Osteocyte (in vitro differentiated cells): ENCODE data around the gene XPO4. TPM values are rescaled to one million over a fixed set of nuclear protein-coding genes. Genes with fewer than 3 reads are reported as not detected.

Source experiments
- DNase-seq: peaks from one replicate; pipeline ENCODE4 v3.0.0; 2021; ENCODE audit warnings: mixed read lengths; ENCODE audit not compliant: unreplicated experiment; ENCODE audit errors: extremely low spot score
- H3K27ac Mint-ChIP-seq: one replicate; pipeline ENCODE4 v1.8.0; 2021; ENCODE audit warnings: mild to moderate bottlenecking, mixed read lengths; ENCODE audit not compliant: unreplicated experiment
- H3K27me3 Mint-ChIP-seq: one replicate; pipeline ENCODE4 v1.8.0; 2021; ENCODE audit warnings: mixed read lengths; ENCODE audit not compliant: unreplicated experiment
- H3K36me3 Mint-ChIP-seq: one replicate; pipeline ENCODE4 v1.8.0; 2021; ENCODE audit warnings: mixed read lengths; ENCODE audit not compliant: unreplicated experiment
- H3K4me1 Mint-ChIP-seq: one replicate; pipeline ENCODE4 v1.8.0; 2021; ENCODE audit warnings: mixed read lengths; ENCODE audit not compliant: unreplicated experiment
- H3K4me3 Mint-ChIP-seq: one replicate; pipeline ENCODE4 v1.8.0; 2021; ENCODE audit warnings: mild to moderate bottlenecking, moderate library complexity, mixed read lengths; ENCODE audit not compliant: unreplicated experiment
- H3K9me3 Mint-ChIP-seq: one replicate; pipeline ENCODE4 v1.8.0; 2021; ENCODE audit warnings: mixed read lengths; ENCODE audit not compliant: unreplicated experiment
- total RNA-seq: library from RNA; stranded (reverse); gene quantifications from 2 replicates; pipeline ENCODE4 v1.2.1, GENCODE V29; 2021
- TF ChIP-seq, protein P1 (sequence below): fragments of 200-600 bp; sonication (generic); IDR thresholded peaks from 2 replicates; pipeline ENCODE4 v1.5.0; 2021; ENCODE audit warnings: antibody characterized with exemption, mild to moderate bottlenecking, moderate library complexity

Gene XPO4
- total RNA-seq, 1 donor from 2014 or later: 13.9 TPM

DNA sequence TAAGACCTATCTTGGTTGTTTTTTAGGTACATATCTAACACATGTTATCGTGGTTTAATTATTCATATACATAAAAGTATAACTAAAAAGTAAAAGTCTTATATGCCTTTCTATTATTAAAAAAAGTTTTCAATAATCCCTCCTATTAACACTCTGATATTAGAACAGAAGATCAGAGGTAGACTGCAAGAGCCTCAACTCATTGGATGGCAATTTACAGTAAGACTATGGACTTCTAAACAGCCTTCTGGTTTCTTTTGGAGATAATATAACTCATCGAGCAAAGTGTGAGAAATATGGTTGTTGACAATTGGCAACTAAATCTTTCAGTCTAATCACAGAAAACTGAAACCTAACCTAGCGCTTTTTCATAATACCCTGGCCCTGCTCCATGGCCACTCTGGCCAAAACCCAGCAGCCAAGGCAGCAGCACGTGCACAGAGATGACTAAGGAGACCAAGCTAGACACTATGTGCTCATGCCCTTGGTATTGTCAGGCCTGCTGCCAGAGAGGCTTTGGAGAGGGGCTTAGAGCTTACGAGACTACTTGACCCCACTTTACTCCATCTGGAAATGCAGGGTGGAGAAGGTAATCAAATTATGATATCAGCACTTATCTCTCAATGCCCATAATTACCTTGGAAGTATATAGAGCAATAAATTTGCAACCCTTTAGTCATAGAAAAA is 88.2 kb downstream of the XPO4 start:
- Mint-ChIP-seq H3K9me3 (no peaks in the 10 kb centered on the region), H3K36me3 (peaks cover 12% of the 10 kb centered on the region), H3K4me1 (peaks cover 46% of the 10 kb centered on the region), H3K4me3 (no peak overlapping the region), H3K27ac (peak overlapping the region; percentile 95), H3K27me3 (no peaks in the 10 kb centered on the region)
- TF ChIP-seq, protein P1, sequence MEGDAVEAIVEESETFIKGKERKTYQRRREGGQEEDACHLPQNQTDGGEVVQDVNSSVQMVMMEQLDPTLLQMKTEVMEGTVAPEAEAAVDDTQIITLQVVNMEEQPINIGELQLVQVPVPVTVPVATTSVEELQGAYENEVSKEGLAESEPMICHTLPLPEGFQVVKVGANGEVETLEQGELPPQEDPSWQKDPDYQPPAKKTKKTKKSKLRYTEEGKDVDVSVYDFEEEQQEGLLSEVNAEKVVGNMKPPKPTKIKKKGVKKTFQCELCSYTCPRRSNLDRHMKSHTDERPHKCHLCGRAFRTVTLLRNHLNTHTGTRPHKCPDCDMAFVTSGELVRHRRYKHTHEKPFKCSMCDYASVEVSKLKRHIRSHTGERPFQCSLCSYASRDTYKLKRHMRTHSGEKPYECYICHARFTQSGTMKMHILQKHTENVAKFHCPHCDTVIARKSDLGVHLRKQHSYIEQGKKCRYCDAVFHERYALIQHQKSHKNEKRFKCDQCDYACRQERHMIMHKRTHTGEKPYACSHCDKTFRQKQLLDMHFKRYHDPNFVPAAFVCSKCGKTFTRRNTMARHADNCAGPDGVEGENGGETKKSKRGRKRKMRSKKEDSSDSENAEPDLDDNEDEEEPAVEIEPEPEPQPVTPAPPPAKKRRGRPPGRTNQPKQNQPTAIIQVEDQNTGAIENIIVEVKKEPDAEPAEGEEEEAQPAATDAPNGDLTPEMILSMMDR: no peak
- no peak for DNase-seq

DNA sequence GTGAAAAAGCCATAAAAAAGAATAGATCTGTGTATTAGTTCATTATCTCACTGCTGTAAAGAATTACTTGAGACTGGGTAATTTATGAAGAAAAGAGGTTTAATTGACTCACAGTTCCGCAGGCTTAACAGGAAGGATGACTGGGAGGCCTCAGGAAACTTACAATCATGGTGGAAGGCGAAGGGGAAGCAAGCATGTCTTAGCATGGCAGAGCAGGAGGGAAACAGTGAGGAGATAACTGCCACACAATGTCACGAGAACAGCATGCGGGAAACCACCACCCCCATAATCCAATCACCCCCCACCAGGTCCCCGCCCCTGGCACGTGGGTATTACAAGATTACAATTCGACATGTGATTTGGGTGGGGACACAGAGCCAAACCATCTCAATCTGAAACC is 89.7 kb downstream of the XPO4 start:
- Mint-ChIP-seq H3K9me3 (no peaks in the 10 kb centered on the region), H3K4me3 (no peak overlapping the region)

DNA sequence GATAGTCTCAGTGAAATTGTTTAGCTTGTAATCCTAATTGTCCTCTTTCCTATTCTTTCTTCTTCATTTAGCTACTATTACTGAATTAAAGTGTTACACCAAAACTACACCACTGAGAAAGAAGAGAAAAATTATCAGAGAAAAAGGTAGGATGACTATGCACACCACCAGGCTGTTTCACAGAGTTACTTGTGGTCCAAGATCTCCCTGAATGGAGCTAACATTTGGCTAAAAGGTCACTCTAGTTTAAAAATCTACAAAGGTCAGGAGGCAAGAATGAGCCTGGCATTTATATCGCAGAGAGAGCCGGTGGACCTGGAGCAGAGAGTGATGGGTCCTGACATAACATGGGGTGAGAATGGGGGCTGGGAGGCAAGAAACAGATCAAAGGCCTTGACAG is 91.7 kb downstream of the XPO4 start:
- Mint-ChIP-seq H3K9me3 (no peaks in the 10 kb centered on the region), H3K27ac (no peak overlapping the region), H3K36me3 (peaks cover 20% of the 10 kb centered on the region), H3K4me3 (no peak overlapping the region), H3K27me3 (no peaks in the 10 kb centered on the region), H3K4me1 (peaks cover 39% of the 10 kb centered on the region)
- no peak for DNase-seq
- TF ChIP-seq, protein P1: no peak

More for the DNA sequence above, 89.7 kb downstream of the XPO4 start:
- Mint-ChIP-seq H3K27ac (peak overlapping the region; percentile 95), H3K36me3 (peaks cover 14% of the 10 kb centered on the region), H3K27me3 (no peaks in the 10 kb centered on the region), H3K4me1 (peaks cover 46% of the 10 kb centered on the region)
- DNase-seq: no peak
- TF ChIP-seq, protein P1: no peak

DNA sequence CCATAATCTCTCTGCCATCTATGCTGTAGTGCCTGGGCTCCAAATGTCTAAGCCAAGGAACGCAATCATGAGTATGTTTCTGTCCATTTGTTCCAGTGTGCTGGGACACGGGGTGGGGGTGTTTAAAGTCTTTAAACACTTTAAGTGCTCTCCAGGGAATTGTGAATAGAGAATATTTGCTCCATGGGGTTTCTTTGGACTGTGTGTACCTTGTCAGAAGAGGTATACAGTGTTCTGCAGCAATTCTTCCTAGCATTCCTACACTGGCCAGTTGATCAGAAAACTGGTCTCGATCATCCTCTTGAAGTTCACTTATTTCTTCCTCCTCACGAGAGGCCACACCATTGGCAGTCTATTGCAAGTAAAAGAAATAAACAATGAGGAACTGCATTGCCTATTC is 93.7 kb downstream of the XPO4 start:
- Mint-ChIP-seq H3K4me3 (no peak overlapping the region), H3K27me3 (no peaks in the 10 kb centered on the region), H3K9me3 (no peaks in the 10 kb centered on the region), H3K36me3 (peaks cover 26% of the 10 kb centered on the region), H3K27ac (no peak overlapping the region), H3K4me1 (peaks cover 22% of the 10 kb centered on the region)
- DNase-seq: no peak
- TF ChIP-seq, protein P1: no peak

DNA sequence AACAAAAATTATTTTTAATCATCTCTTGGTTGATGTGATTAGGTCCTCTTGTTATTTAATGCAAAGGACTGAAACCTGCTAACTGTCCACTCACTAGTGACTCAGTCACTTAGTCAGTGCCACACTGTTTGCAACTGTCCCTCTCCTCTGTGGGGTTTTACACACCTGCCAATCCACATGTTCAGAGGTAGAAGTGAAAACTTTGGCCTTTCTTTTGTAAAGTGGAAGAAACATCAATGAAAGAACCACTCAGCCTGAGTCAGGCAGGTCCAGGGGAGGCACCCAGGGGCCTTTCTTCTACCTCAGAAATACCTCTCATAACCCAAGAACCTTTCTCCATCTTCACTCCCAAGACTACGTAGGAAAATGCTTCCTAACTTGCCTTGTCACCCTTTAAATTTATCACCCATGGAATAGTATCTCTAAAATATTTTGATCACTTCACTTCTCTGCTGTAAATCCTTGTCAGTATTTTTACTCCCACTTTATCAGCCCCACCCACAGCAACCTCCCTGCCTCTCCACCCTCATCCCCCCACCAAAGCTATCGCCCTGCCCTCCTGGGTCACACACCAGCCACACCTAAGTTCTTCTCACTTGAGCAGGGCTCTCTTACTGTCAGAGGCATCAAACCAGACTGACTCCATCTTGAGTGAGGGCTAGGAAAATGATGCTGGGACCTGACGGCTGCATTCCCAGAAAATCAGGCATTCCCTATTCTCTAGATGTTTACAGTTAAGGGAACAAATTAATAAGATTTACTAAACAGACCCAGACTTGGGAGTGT is 99.2 kb downstream of the XPO4 start:
- no peaks in the 10 kb centered on the region for H3K4me1 Mint-ChIP-seq
- TF ChIP-seq, protein P1: no peak
- no peaks in the 10 kb centered on the region for H3K9me3 Mint-ChIP-seq
- H3K27me3 Mint-ChIP-seq: no peaks in the 10 kb centered on the region
- H3K36me3 Mint-ChIP-seq: peaks cover 23% of the 10 kb centered on the region
- no peak overlapping the region for H3K4me3 Mint-ChIP-seq
- H3K27ac Mint-ChIP-seq: no peak overlapping the region
- DNase-seq: no peak
